ENCODE measurements around the gene MYO19. TPM values are rescaled to one million over a fixed set of nuclear protein-coding genes. Genes with fewer than 3 reads are reported as not detected.

MYO19 gene
- total and polyA plus RNA-seq, 2 of the 8 experiments (the other 6 are each of a cell fraction or from before 2014, with no cell fraction given) = 126 to 163 TPM

DNA sequence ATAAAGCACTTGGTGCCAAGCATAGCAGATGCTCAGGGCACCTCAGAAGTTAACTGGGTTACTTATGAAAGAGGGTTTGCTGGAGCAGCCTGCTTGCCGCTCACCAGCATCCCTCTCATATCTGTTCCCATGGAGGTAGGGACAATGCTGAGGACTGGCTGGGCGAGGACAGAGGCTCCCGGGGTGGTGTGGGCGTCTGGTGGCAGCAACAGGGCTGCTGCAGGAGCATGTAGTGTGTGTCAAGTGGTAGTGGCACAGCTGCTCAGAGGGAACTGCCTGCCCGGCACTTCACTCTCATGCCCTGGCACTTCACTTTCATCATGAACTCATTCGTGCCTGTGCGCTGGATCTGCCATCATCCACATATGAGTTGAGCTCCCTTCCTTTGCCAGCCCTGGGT lies 75.1 kb downstream of the MYO19 start:
- no peaks in the 10 kb centered on the region for H3K36me3 ChIP-seq (ENCODE audit: control insufficient read depth in 2 of 4, insufficient read depth in 4 of 4, low read length in 3 of 4)
- CTCF ChIA-PET (ENCODE audit: partially characterized antibody) = interaction anchor here (0.8 to 2.4 kb wide), 4 partner anchors 10 to 23 kb away, joined by 3 to 8 read pairs (median 6); no protein-coding TSS in a partner anchor

More for the DNA sequence above, 75.1 kb downstream of the MYO19 start:
- Histone ChIP-seq H3K4me2 (ENCODE audit: insufficient read depth in 1 of 2, low read depth in 2 of 2, low read length in 2 of 2) (no peak overlapping the region), H2BK20ac (ENCODE audit: low read length) (no peak overlapping the region), H2BK120ac (replicated peaks; ENCODE audit: low read depth, low read length) (no peak overlapping the region), H2BK15ac (ENCODE audit: low read length) (no peak overlapping the region), H2AK5ac (ENCODE audit: low read depth, low read length) (no peak overlapping the region), H3K79me1 (ENCODE audit: low read depth, low read length) (no peaks in the 10 kb centered on the region), H3K27ac (ENCODE audit: low read depth, low read length) (no peak overlapping the region), H2BK12ac (ENCODE audit: low read depth, low read length) (no peak overlapping the region), H3K14ac (ENCODE audit: insufficient read length) (no peak overlapping the region), H3K4ac (replicated peaks; ENCODE audit: insufficient read length, low read depth, low read length) (no peak overlapping the region), H4K8ac (ENCODE audit: extremely low read depth, insufficient read depth, low read length) (no peak overlapping the region), H2BK5ac (ENCODE audit: low read depth, low read length) (no peak overlapping the region), H3K27me3 (replicated peaks in 1 of 4; ENCODE audit: control insufficient read depth in 3 of 4, extremely low read depth in 1 of 4, insufficient read depth in 3 of 4, low read length in 3 of 4) (peaks cover 0 to 11% (median 7%) of the 10 kb centered on the region in 4 experiments; a peak in 5 of 7 replicates), H4K5ac (ENCODE audit: insufficient read length, low read depth, low read length) (no peak overlapping the region), H3K23me2 (ENCODE audit: low read depth, low read length) (no peaks in the 10 kb centered on the region; the same call in 1 of the 2 replicates), H3K18ac (ENCODE audit: extremely low read depth, low read length) (no peak overlapping the region), H3K9me3 (ENCODE audit: insufficient read depth in 2 of 2, low read depth in 1 of 2, low read length in 1 of 2) (no peaks in the 10 kb centered on the region), H4K20me1 (replicated peaks in 1 of 2; ENCODE audit: control insufficient read depth in 1 of 2, insufficient read depth in 2 of 2, low read length in 2 of 2) (no peaks in the 10 kb centered on the region), H3K4me1 (replicated peaks in 1 of 4; ENCODE audit: control insufficient read depth in 3 of 4, insufficient read depth in 4 of 4, low read length in 3 of 4) (no peaks in the 10 kb centered on the region), H4K91ac (replicated peaks; ENCODE audit: insufficient read length, low read length) (no peak overlapping the region), H3K23ac (ENCODE audit: insufficient read length) (no peak overlapping the region), H3K56ac (replicated peaks; ENCODE audit: insufficient read length, low read depth, low read length) (no peak overlapping the region), H3K9ac (replicated peaks in 1 of 4; ENCODE audit: extremely low read depth in 1 of 4, low read depth in 3 of 4, low read length in 3 of 4) (no peak overlapping the region), H3K79me2 (ENCODE audit: control insufficient read depth in 1 of 2, insufficient read depth in 2 of 2, low read length in 2 of 2) (no peaks in the 10 kb centered on the region), H2AFZ (ENCODE audit: low read length) (no peak overlapping the region), H3K4me3 (ENCODE audit: extremely low read depth in 1 of 4, insufficient read depth in 2 of 4, low read depth in 3 of 4, low read length in 4 of 4) (no peak overlapping the region)
- POLR2A ChIA-PET (ENCODE audit: partially characterized antibody) = no interaction called here
- DNase-seq (ENCODE audit: low read depth in 1 of 2, low spot score in 2 of 2) (no peak), FAIRE-seq (no peak)
- WGBS, 2 experiments (ENCODE audit: extremely low coverage in 1 of 2, insufficient coverage in 1 of 2, insufficient read length in 1 of 2, insufficient replicate concordance in 2 of 2, low coverage in 1 of 2, low lambda C conversion rate in 2 of 2, missing lambda C conversion rate in 1 of 2) = 81% methylated on average over 7 of the region's 7 CpGs; no CpG with 5 or more reads in 1 of the 2 experiments
- no peak for TF ChIP-seq ZNF274 (IDR thresholded peaks at IDR 0.05; ENCODE audit: borderline replicate concordance, extremely low read depth, low read length)
- TF ChIP-seq TEAD4 (IDR thresholded peaks at IDR 0.05; ENCODE audit: low read depth, low read length) = no peak
- no peak for TF ChIP-seq SRF (IDR thresholded peaks at IDR 0.05; ENCODE audit: low read depth, low read length)

Measured in H1 (cell line).